ENCODE results near the gene MYL5.
"Not testable (repeated sequence)": the region's sequence is repeated elsewhere in the genome, so short reads cannot be mapped to it uniquely, and the experiment has no call there.

The MYL5 gene

GRCh38 chr4:730946-731904, 56.9 kb downstream of the MYL5 start:
- not testable (repeated sequence) for H3K27me3 ChIP-seq (replicated peaks; ENCODE audit: control insufficient read depth, insufficient read depth, low read length); H3K9ac ChIP-seq (ENCODE audit: low read length); DNase-seq (ENCODE audit: low read depth); H3K4me3 ChIP-seq (ENCODE audit: low read length); H3K9me3 ChIP-seq (ENCODE audit: control insufficient read depth, low read length)
- H3K36me3 ChIP-seq (ENCODE audit: control insufficient read depth, insufficient read depth, low read length, severe bottlenecking): peaks cover 45% of the 10 kb centered on the region
- H3K4me1 ChIP-seq (ENCODE audit: control insufficient read depth, insufficient read depth, low read length): peaks cover 13% of the 10 kb centered on the region

Measured in adipocyte (in vitro differentiated cells).